ENCODE results near the gene SLC18A3. TPM values are rescaled to one million over a fixed set of nuclear protein-coding genes. Genes with fewer than 3 reads are reported as not detected.

SLC18A3 gene
- 1.6 and 6.2 TPM in 2 replicates for total RNA-seq (ENCODE audit: low replicate concordance)
- long read RNA-seq: 0 reads

DNA sequence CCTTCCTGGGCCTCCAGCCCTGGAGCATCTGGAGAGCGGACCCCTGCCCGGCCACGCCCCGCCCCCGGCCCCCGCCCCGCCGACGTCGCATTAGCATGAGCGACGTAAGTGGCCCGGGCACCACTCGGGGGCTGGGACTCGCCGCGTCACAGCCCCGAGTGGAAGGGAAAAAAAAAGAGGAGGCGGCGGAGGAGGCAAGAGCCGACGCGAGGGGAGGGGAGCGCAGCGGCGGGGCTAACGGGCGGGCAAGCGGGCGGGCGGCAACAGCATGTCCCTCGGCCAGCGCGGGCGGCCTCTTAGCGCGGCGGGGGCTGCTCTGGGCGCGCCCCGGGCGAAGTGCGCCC is at the start of gene SLC18A3:
SLC18A3 (plus strand) TSS at position 197 of the 344 bp plus-strand sequence. CDS start 431 bp downstream, outside the sequence.
- H3K4me3 Mint-ChIP-seq: peak within 1 kb of the TSS; percentile 82
- no peak for DNase-seq (ENCODE audit: extremely low spot score, unreplicated experiment)

DNA sequence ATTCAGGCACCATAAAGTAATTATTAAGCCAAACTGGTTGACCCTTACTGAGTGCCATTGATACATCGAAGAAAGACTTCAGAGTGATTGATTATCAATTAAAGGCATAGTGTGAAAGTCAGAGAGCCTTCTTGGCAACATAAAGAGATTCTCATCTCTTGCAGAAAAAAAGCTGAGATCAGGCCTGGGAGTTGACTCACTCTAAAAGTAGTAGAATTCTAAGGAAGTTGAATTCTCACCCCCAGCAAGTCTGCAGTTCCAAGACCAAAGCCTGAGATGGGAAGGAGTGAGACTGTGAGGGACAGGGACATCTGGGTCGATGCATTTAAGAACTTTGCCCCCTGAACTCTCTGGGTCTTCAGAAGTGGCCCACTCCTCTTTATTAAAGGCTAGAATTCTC is 49.6 kb upstream of the SLC18A3 start:
- TF ChIP-seq, protein P1, sequence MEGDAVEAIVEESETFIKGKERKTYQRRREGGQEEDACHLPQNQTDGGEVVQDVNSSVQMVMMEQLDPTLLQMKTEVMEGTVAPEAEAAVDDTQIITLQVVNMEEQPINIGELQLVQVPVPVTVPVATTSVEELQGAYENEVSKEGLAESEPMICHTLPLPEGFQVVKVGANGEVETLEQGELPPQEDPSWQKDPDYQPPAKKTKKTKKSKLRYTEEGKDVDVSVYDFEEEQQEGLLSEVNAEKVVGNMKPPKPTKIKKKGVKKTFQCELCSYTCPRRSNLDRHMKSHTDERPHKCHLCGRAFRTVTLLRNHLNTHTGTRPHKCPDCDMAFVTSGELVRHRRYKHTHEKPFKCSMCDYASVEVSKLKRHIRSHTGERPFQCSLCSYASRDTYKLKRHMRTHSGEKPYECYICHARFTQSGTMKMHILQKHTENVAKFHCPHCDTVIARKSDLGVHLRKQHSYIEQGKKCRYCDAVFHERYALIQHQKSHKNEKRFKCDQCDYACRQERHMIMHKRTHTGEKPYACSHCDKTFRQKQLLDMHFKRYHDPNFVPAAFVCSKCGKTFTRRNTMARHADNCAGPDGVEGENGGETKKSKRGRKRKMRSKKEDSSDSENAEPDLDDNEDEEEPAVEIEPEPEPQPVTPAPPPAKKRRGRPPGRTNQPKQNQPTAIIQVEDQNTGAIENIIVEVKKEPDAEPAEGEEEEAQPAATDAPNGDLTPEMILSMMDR (conservative IDR thresholded peaks at IDR 0.05): no peak
- Mint-ChIP-seq H3K36me3 (no peaks in the 10 kb centered on the region), H3K27me3 (peaks cover 8% of the 10 kb centered on the region), H3K4me3 (no peak overlapping the region), H3K9me3 (no peaks in the 10 kb centered on the region), H3K27ac (no peak overlapping the region), H3K4me1 (ENCODE audit: unreplicated experiment) (no peaks in the 10 kb centered on the region)
- no peak for DNase-seq (ENCODE audit: extremely low spot score, unreplicated experiment)

More for the DNA sequence above, at the start of gene SLC18A3:
- peaks cover 7% of the 10 kb centered on the region for H3K36me3 Mint-ChIP-seq
- TF ChIP-seq, protein P1 (conservative IDR thresholded peaks at IDR 0.05): no peak
- H3K27me3 Mint-ChIP-seq: peaks cover 85% of the 10 kb centered on the region
- H3K4me1 Mint-ChIP-seq (ENCODE audit: unreplicated experiment): peaks cover 14% of the 10 kb centered on the region
- no peak within 1 kb of the TSS for H3K27ac Mint-ChIP-seq
- no peaks in the 10 kb centered on the region for H3K9me3 Mint-ChIP-seq

DNA sequence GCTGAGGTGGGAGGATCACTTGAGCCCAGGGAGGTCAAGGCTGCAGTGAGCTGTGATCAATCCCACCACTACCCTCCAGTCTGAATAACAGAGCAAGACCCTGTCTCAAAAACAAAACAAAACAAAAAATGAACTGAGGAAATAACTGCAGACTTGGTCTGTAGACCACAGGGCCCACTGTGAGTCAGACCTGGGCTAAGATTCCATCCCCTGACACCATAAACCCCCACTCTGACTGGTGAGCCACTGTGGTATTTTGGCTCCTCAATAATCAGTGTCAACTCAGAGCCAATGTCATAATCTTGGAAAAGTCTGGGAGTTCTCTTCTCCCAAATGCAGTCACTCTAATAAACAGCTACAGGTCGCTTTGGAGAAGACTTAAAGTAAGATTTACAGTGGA is 47.2 kb upstream of the SLC18A3 start:
- Mint-ChIP-seq H3K4me3 (no peak overlapping the region), H3K27ac (no peak overlapping the region), H3K4me1 (ENCODE audit: unreplicated experiment) (no peaks in the 10 kb centered on the region), H3K36me3 (no peaks in the 10 kb centered on the region), H3K27me3 (peaks cover 15% of the 10 kb centered on the region), H3K9me3 (peaks cover 6% of the 10 kb centered on the region)
- TF ChIP-seq, protein P1 (conservative IDR thresholded peaks at IDR 0.05): no peak
- DNase-seq (ENCODE audit: extremely low spot score, unreplicated experiment): no peak

DNA sequence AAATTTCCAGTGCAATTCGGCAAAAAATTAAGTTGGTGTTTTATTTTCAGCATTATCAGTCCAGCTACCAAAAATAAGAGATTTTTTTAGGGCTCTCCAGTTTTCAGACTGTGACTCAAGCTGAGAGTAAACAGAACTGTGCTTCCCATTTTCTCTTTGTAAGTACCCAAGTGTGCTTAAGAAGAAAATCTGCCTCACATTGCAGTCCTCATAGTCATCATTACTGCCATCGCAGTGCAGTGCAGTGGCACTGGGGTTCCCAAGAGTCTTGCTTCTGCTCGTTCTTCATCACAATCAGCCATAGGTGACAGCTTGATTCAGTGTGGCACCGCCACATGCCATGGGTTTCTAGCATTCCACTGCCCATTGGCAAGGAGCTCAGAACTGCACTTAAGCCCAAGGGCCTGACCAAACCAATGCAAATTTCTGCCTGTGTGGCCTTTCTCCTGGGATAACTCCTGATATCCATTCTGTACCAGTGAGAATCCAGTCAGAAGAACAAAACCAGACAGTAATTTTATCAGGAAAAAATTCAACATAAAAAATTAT is 45.6 kb upstream of the SLC18A3 start:
- TF ChIP-seq, protein P1 (conservative IDR thresholded peaks at IDR 0.05): no peak
- peaks cover 6% of the 10 kb centered on the region for H3K9me3 Mint-ChIP-seq
- DNase-seq (ENCODE audit: extremely low spot score, unreplicated experiment): no peak
- no peak overlapping the region for H3K27ac Mint-ChIP-seq
- no peaks in the 10 kb centered on the region for H3K36me3 Mint-ChIP-seq
- no peak overlapping the region for H3K4me3 Mint-ChIP-seq
- H3K4me1 Mint-ChIP-seq (ENCODE audit: unreplicated experiment): no peaks in the 10 kb centered on the region
- H3K27me3 Mint-ChIP-seq: peaks cover 15% of the 10 kb centered on the region

DNA sequence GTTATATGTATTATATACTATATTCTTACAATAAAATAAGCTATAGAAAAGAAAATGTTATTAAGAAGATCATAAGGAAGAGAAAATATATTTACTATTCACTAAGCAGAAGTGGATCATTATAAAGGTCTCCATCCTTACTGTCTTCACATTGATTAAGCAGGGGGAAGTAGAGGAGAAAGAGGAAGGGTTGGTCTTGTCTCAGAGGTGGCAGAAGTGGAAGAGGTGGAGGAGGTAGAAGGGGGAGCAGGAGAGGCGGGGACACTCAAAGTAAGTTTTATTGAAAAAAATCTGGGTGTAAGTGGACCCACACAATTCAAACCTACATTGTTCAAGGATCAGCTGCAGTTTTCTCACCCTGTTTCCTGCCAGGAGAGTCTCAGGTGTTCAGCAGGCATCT is 42.3 kb upstream of the SLC18A3 start:
- Mint-ChIP-seq H3K27ac (no peak overlapping the region), H3K4me3 (no peak overlapping the region), H3K4me1 (ENCODE audit: unreplicated experiment) (no peaks in the 10 kb centered on the region), H3K27me3 (peaks cover 9% of the 10 kb centered on the region), H3K36me3 (no peaks in the 10 kb centered on the region), H3K9me3 (peaks cover 6% of the 10 kb centered on the region)
- DNase-seq (ENCODE audit: extremely low spot score, unreplicated experiment): no peak
- TF ChIP-seq, protein P1 (conservative IDR thresholded peaks at IDR 0.05): no peak

DNA sequence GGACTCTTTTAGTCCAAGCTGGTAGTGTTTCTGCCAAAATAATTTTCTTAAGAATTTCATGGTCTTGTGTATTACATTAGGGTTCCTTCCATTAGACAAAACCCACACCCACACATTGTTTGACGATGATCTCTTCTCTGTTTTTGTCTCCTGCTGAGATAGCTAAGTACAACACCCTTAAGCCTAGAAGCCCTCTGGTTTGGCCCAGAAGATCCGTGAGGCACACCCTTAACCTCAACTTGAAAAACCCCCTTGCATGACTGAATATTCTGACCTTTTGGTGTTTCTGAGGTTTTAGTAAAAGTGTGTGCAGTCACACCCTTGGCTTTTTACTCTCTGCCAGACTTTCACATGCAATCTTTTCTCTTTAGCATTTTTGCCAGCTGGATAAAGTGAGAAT is 41.9 kb upstream of the SLC18A3 start:
- H3K27me3 Mint-ChIP-seq: peaks cover 9% of the 10 kb centered on the region
- peaks cover 6% of the 10 kb centered on the region for H3K9me3 Mint-ChIP-seq
- H3K36me3 Mint-ChIP-seq: no peaks in the 10 kb centered on the region
- no peak overlapping the region for H3K27ac Mint-ChIP-seq
- TF ChIP-seq, protein P1 (conservative IDR thresholded peaks at IDR 0.05): no peak
- no peak overlapping the region for H3K4me3 Mint-ChIP-seq
- DNase-seq (ENCODE audit: extremely low spot score, unreplicated experiment): no peak
- H3K4me1 Mint-ChIP-seq (ENCODE audit: unreplicated experiment): no peaks in the 10 kb centered on the region
